B cell (primary cell): ENCODE data around the gene FZR1. TPM values are rescaled to one million over a fixed set of nuclear protein-coding genes. Genes with fewer than 3 reads are reported as not detected.
A peak's percentile ranks its signal among the peaks of the same experiment; 100 is the strongest.
"Not testable (repeated sequence)": the region's sequence is repeated elsewhere in the genome, so short reads cannot be mapped to it uniquely, and the experiment has no call there.

Experiments
- ATAC-seq: fragments of 200-7000 bp; cut with Tn5 transposase; one replicate; pipeline ENCODE4 v1.10.0; 2021; ENCODE audit warnings: low read depth, mild to moderate bottlenecking, moderate number of reproducible peaks, moderate library complexity
- CTCF ChIA-PET: fragments of 350-600 bp; sonication (Branson Sonifier 250); formaldehyde crosslinking; loops from one replicate; lab custom pipeline; 2021; ENCODE audit warnings: antibody characterized with exemption, inconsistent platforms; lab: Charles Lee
- POLR2A ChIA-PET: fragments of 350-600 bp; sonication (Branson Sonifier 250); formaldehyde crosslinking; loops from one replicate; lab custom pipeline; 2021; ENCODE audit warnings: antibody characterized with exemption; lab: Charles Lee
- DNase-seq: peaks from one replicate; pipeline ENCODE4 v3.0.0; 2013
- H2AFZ ChIP-seq: 2 replicates; pipeline ENCODE4 v1.6.1; 2012; ENCODE audit warnings: mild to moderate bottlenecking, low read depth, low read length; ENCODE audit not compliant: insufficient read depth, poor library complexity, severe bottlenecking
- H3K27ac ChIP-seq, 2 donors: 1 replicate in 1 of 2; 2 replicates in 1 of 2; pipeline ENCODE4 v1.5.1; 2012 to 2013; ENCODE audit warnings: low read length in 2 of 2, mild to moderate bottlenecking in 2 of 2, moderate library complexity in 1 of 2
- H3K27me3 ChIP-seq, 4 experiments: fragments of 200-600 bp in 1 of 4; sonication (generic) in 1 of 4; replicated peaks in 1 of 4; 1 replicate in 2 of 4; 2 replicates in 2 of 4; pipeline versions ENCODE4 v1.6.1 to v1.7.0; 2013 to 2016; ENCODE audit warnings: low read length in 3 of 4, mild to moderate bottlenecking in 2 of 4, mixed read lengths in 1 of 4, moderate library complexity in 1 of 4; ENCODE audit not compliant: insufficient read depth in 4 of 4, control insufficient read depth in 3 of 4; ENCODE audit errors: control extremely low read depth in 1 of 4
- H3K36me3 ChIP-seq, 2 experiments: replicated peaks in 1 of 2; 1 replicate in 1 of 2; 2 replicates in 1 of 2; pipeline versions ENCODE4 v1.6.1 to v1.7.1; 2013; ENCODE audit warnings: low read length in 1 of 2; ENCODE audit not compliant: insufficient read depth in 2 of 2, control insufficient read depth in 1 of 2; ENCODE audit errors: control extremely low read depth in 1 of 2, extremely low read depth in 1 of 2
- H3K4me1 ChIP-seq, 2 donors: fragments of 200-600 bp in 1 of 2; sonication (generic) in 1 of 2; 1 replicate in 1 of 2; 2 replicates in 1 of 2; pipeline versions ENCODE4 v1.5.1 to v1.6.1; 2013 to 2017; ENCODE audit warnings: low read length in 2 of 2; ENCODE audit not compliant: control insufficient read depth in 2 of 2, insufficient read depth in 2 of 2
- H3K4me2 ChIP-seq: replicated peaks from 2 replicates; pipeline ENCODE3; 2012; ENCODE audit warnings: mild to moderate bottlenecking, low read depth, low read length; ENCODE audit not compliant: poor library complexity, severe bottlenecking
- H3K4me3 ChIP-seq, 5 experiments: fragments of 200-600 bp in 1 of 5; sonication (generic) in 1 of 5; 1 replicate in 3 of 5; 2 replicates in 2 of 5; pipeline versions ENCODE4 v1.5.1 to v1.7.0; 2011 to 2016; ENCODE audit warnings: low read length in 4 of 5, mild to moderate bottlenecking in 4 of 5, low read depth in 2 of 5, control low read depth in 1 of 5, moderate library complexity in 1 of 5; ENCODE audit not compliant: insufficient read depth in 1 of 5; ENCODE audit errors: control extremely low read depth in 1 of 5, extremely low read depth in 1 of 5
- H3K79me2 ChIP-seq: fragments of 200-600 bp; sonication (generic); one replicate; pipeline ENCODE4 v1.6.0; 2016; ENCODE audit warnings: low read length; ENCODE audit not compliant: control insufficient read depth, insufficient read depth
- H3K9ac ChIP-seq: fragments of 200-600 bp; sonication (generic); 2 replicates; pipeline ENCODE4 v1.6.1; 2017; ENCODE audit warnings: mild to moderate bottlenecking, low read length, moderate library complexity
- H3K9me3 ChIP-seq, 3 donors: one replicate each; pipeline versions ENCODE4 v1.6.1 to v1.7.1; 2013; ENCODE audit warnings: low read length in 2 of 3; ENCODE audit not compliant: control insufficient read depth in 2 of 3, insufficient read depth in 1 of 3; ENCODE audit errors: control extremely low read depth in 1 of 3
- H4K20me1 ChIP-seq: 2 replicates; pipeline ENCODE4 v1.6.0; 2012; ENCODE audit warnings: mild to moderate bottlenecking, low read length; ENCODE audit not compliant: insufficient read depth, control insufficient read depth, poor library complexity, severe bottlenecking
- H3K27ac Mint-ChIP-seq: one replicate; pipeline ENCODE4 v1.8.0; 2021; ENCODE audit warnings: mixed read lengths
- H3K27me3 Mint-ChIP-seq: one replicate; pipeline ENCODE4 v1.8.0; 2021; ENCODE audit warnings: mixed read lengths
- H3K4me1 Mint-ChIP-seq: one replicate; pipeline ENCODE4 v1.8.0; 2021; ENCODE audit warnings: mixed read lengths
- H3K4me3 Mint-ChIP-seq: one replicate; pipeline ENCODE4 v1.8.0; 2021; ENCODE audit warnings: mixed read lengths
- H3K9me3 Mint-ChIP-seq: one replicate; pipeline ENCODE4 v1.8.0; 2022; ENCODE audit warnings: mixed read lengths; ENCODE audit not compliant: insufficient read depth
- EZH2 ChIP-seq: IDR thresholded peaks from 2 replicates; pipeline ENCODE4 v1.6.1; 2012; ENCODE audit warnings: borderline replicate concordance, low read depth, mild to moderate bottlenecking, moderate library complexity, low read length; ENCODE audit not compliant: insufficient read depth, poor library complexity, severe bottlenecking
- WGBS: methylation state at CpG from one replicate; pipeline ENCODE4 v1.1.5; 2013; ENCODE audit warnings: missing lambda C conversion rate; ENCODE audit not compliant: insufficient coverage; 5-methylcytosine and 5-hydroxymethylcytosine counted together
- intact Hi-C: fragments of 100-400 bp; cut with micrococcal nuclease; formaldehyde crosslinking; loops from one replicate; pipeline ENCODE4 v1.10.0; 2022
- polyA plus RNA-seq: library from polyadenylated mRNA; depleted of rRNA; stranded (reverse); fragments of >200 nt; gene quantifications from 2 replicates; pipeline ENCODE4 v1.2.3, GENCODE V29; 2012
- total RNA-seq, 2 donors: library from RNA; stranded (reverse); fragments of 120-200 nt in 1 of 2; gene quantifications; 1 replicate in 1 of 2; 2 replicates in 1 of 2; pipeline versions ENCODE4 v1.2.3 to v1.2.4, GENCODE V29; 2013 to 2022
- TF ChIP-seq, protein P1 (sequence below): fragments of 200-600 bp; IDR thresholded peaks from one replicate; pipeline ENCODE4 v1.8.0; 2022; ENCODE audit warnings: antibody characterized with exemption, mild to moderate bottlenecking

Gene FZR1
- total and polyA plus RNA-seq, 2 donors (not counting 1 experiment from before 2014, with no cell fraction given): 83.5 to 96.1 TPM

DNA sequence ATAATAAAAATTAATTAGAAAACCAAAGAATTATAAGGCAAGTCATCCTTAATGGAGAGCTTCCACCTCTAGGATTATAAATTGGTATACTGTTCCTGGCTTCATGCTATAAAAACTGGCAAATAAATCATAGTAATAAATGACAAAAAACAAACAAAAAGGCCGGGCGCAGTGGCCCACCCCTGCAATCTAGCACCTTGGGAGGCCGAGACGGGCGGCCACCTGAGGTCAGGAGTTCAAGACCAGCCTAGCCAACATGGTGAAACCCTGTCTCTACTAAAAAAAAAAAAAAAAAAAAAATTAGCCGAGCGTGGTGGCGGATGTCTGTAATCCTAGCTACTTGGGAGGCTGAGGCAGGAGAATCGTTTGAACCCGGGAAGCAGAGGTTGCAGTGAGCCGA lies 63.9 kb downstream of the FZR1 start:
- no CpG with 5 or more reads among the region's 11 CpGs for WGBS
- not testable (repeated sequence) for DNase-seq, H3K4me3 Mint-ChIP-seq, H3K4me3 ChIP-seq, ATAC-seq, H3K36me3 ChIP-seq, H3K4me2 ChIP-seq, H3K27me3 ChIP-seq, H3K27me3 Mint-ChIP-seq, H3K27ac Mint-ChIP-seq, H3K27ac ChIP-seq, H2AFZ ChIP-seq, H4K20me1 ChIP-seq, H3K79me2 ChIP-seq, H3K9me3 Mint-ChIP-seq, H3K9ac ChIP-seq
- intact Hi-C loops: loop anchor here (5.0 kb wide), 1 partner anchor 192 kb away; the partner anchor contains the start of genes APBA3 and MRPL54
- H3K9me3 ChIP-seq: peaks cover 0 to 15% (median 0%) of the 10 kb centered on the region in 3 donors
- POLR2A ChIA-PET: interaction anchor here (0.7 kb wide), 2 partner anchors 11 to 35 kb away, joined by 4 to 7 read pairs; no protein-coding TSS in a partner anchor
- H3K4me1 ChIP-seq: peaks cover 12 to 18% of the 10 kb centered on the region in 2 donors
- CTCF ChIA-PET: interaction anchor here (0.7 to 1.4 kb wide), 3 partner anchors 13 to 48 kb away, joined by 3 read pairs; no protein-coding TSS in a partner anchor
- H3K4me1 Mint-ChIP-seq: peaks cover 13% of the 10 kb centered on the region

DNA sequence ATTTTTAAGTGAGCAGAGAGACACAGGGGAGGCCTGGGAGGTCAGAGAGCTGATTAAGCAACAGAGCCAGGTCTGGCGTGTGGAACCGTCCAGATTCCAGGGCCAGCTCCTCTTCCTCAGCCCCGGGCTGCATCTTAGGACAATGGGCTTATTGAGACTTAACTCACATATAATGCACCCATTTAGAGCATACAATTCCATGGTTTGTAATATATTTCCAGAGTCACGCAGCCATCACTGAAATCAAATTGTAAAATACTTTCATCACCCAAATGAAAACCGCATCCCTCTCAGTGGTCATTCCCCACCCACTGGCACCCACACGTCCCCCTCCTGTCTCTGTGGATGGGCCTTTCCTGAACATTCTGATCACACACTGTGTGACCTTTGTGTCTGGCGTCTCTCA lies 64.5 kb downstream of the FZR1 start:
- ChIA-PET CTCF (interaction anchor here (0.7 kb wide), 1 partner anchor 47 kb away, joined by 3 read pairs; no protein-coding TSS in a partner anchor), POLR2A (interaction anchor here (0.7 kb wide), 1 partner anchor 12 kb away, joined by 4 read pairs; no protein-coding TSS in a partner anchor)
- Mint-ChIP-seq H3K4me1 (peaks cover 16% of the 10 kb centered on the region), H3K4me3 (peak overlapping the region; percentile 18), H3K27me3 (no peaks in the 10 kb centered on the region), H3K27ac (peak overlapping the region; percentile 26), H3K9me3 (no peaks in the 10 kb centered on the region)
- no peaks in the 10 kb centered on the region for H3K79me2 ChIP-seq
- H3K27ac ChIP-seq: no peak overlapping the region
- intact Hi-C loops: loop anchor here (5.0 kb wide), 1 partner anchor 192 kb away; the partner anchor contains the start of genes APBA3 and MRPL54
- H3K4me1 ChIP-seq: peaks cover 12 to 18% of the 10 kb centered on the region in 2 donors
- H3K27me3 ChIP-seq: no peaks in the 10 kb centered on the region
- H3K9ac ChIP-seq: no peak overlapping the region
- WGBS: 98% methylated on average over 6 of the region's 7 CpGs
- TF ChIP-seq, protein P1, sequence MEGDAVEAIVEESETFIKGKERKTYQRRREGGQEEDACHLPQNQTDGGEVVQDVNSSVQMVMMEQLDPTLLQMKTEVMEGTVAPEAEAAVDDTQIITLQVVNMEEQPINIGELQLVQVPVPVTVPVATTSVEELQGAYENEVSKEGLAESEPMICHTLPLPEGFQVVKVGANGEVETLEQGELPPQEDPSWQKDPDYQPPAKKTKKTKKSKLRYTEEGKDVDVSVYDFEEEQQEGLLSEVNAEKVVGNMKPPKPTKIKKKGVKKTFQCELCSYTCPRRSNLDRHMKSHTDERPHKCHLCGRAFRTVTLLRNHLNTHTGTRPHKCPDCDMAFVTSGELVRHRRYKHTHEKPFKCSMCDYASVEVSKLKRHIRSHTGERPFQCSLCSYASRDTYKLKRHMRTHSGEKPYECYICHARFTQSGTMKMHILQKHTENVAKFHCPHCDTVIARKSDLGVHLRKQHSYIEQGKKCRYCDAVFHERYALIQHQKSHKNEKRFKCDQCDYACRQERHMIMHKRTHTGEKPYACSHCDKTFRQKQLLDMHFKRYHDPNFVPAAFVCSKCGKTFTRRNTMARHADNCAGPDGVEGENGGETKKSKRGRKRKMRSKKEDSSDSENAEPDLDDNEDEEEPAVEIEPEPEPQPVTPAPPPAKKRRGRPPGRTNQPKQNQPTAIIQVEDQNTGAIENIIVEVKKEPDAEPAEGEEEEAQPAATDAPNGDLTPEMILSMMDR: no peak
- TF ChIP-seq EZH2: no peak
- H4K20me1 ChIP-seq: peaks cover 7% of the 10 kb centered on the region
- H3K9me3 ChIP-seq: peaks cover 0 to 15% (median 0%) of the 10 kb centered on the region in 3 donors
- no peak for ATAC-seq
- no peak overlapping the region for H3K4me3 ChIP-seq
- H3K4me2 ChIP-seq: no peak overlapping the region
- H3K36me3 ChIP-seq: no peaks in the 10 kb centered on the region
- DNase-seq: no peak
- H2AFZ ChIP-seq: no peak overlapping the region
